ENCODE measurements around the gene LMTK2. TPM values are rescaled to one million over a fixed set of nuclear protein-coding genes. Genes with fewer than 3 reads are reported as not detected.
"Not testable (repeated sequence)": the region's sequence is repeated elsewhere in the genome, so short reads cannot be mapped to it uniquely, and the experiment has no call there.

LMTK2 gene
- total and polyA plus RNA-seq, 4 donors = 15.2 to 29.3 (median 22.2) TPM

DNA sequence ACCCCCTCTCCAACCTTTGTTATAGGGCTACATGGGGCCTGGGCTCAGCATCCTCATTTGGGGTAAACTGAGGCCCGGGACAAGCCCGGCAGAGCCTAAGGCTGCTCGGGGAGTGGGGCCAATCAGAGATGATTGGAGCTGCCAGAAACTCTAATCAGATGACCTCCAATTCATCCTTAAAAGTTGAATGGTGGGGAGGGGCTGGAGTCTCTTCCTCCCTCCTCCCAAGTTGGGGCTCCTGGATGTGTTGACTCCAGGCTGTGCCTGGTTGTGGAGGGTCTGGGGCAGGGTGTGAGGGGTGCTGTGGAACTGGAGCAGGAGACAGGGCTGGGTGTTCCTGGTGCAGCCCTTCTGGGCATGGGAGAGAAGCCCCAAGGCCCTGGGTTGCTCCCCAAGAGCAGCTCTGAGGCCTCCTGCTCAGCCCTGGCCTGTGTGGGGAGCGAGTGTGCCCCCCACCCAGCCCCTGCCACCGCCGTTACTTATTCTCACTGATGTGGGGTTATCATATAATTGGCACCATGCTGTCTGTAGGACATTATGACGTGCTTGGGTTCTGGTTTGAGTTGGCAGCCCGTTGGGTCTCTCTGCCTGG, 106.7 kb downstream of the LMTK2 start:
- Histone ChIP-seq H3K4me1 (ENCODE audit: control insufficient read depth, insufficient read depth, low read length) (peaks cover 23% of the 10 kb centered on the region), H3K36me3 (ENCODE audit: control insufficient read depth, insufficient read depth, low read length) (peaks cover 51% of the 10 kb centered on the region), H3K9me3 (ENCODE audit: control insufficient read depth, insufficient read depth, low read length) (no peaks in the 10 kb centered on the region), H3K27me3 (ENCODE audit: control insufficient read depth, insufficient read depth, low read length) (no peaks in the 10 kb centered on the region), H3K4me3 (ENCODE audit: low read depth, low read length) (no peak overlapping the region), H3K27ac (ENCODE audit: low read depth, low read length) (no peak overlapping the region)
- WGBS (ENCODE audit: insufficient coverage) = 87% methylated on average over 5 of the region's 8 CpGs
- DNase-seq (ENCODE audit: low read depth in 4 of 6, low spot score in 6 of 6) = no peak

DNA sequence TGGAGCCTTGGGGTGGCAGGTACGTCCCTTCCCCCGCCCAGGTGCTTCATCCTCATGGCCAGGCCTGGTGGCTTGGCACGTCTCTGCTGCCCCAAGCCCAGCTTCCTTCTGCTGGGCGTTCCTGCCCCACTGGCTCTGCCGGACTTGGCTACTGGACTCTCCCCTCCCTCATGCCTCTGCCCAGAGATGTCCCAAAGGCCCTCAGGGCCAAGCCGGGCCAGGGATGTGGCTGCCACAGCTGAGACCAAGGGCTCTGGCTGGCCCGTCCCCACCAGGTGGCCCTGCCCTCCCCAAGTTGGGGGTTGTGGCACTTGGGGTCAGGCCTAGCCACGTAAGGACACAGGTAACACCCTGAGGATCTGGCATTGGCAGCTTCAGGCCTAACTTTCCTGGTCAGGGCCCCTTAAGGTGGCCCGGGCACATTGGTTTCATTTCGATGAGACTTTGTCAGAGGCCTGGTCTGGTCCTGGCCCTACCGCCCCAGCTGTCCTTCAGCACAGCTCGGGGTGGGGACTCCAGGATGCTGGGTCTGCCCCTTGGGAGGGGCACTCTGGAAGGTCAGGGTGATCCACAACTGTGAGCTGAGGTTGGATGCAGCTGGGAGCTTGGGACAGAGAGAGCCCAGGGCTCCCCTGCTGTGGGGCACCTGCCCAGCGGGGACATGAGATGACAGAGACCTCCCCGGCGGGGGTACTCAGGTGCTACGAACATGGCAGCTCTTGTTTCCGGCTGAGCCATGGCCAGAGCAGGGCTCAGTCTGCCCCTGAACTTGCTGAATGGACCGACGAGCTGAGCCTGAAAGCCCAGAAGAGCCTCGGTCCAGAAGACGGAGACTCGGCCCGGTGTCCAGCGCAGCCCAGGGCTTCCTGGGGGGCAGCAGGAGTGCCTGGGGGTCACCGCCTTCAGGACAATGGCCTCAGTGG, 107.5 kb downstream of the LMTK2 start:
- H3K36me3 ChIP-seq (ENCODE audit: control insufficient read depth, insufficient read depth, low read length) = peaks cover 51% of the 10 kb centered on the region
- WGBS (ENCODE audit: insufficient coverage) = 94% methylated on average over 25 of the region's 25 CpGs
- H3K27me3 ChIP-seq (ENCODE audit: control insufficient read depth, insufficient read depth, low read length) = no peaks in the 10 kb centered on the region
- no peaks in the 10 kb centered on the region for H3K9me3 ChIP-seq (ENCODE audit: control insufficient read depth, insufficient read depth, low read length)
- DNase-seq (ENCODE audit: low read depth in 4 of 6, low spot score in 6 of 6) = no peak
- H3K27ac ChIP-seq (ENCODE audit: low read depth, low read length) = no peak overlapping the region
- no peak overlapping the region for H3K4me3 ChIP-seq (ENCODE audit: low read depth, low read length)
- H3K4me1 ChIP-seq (ENCODE audit: control insufficient read depth, insufficient read depth, low read length) = peaks cover 23% of the 10 kb centered on the region

DNA sequence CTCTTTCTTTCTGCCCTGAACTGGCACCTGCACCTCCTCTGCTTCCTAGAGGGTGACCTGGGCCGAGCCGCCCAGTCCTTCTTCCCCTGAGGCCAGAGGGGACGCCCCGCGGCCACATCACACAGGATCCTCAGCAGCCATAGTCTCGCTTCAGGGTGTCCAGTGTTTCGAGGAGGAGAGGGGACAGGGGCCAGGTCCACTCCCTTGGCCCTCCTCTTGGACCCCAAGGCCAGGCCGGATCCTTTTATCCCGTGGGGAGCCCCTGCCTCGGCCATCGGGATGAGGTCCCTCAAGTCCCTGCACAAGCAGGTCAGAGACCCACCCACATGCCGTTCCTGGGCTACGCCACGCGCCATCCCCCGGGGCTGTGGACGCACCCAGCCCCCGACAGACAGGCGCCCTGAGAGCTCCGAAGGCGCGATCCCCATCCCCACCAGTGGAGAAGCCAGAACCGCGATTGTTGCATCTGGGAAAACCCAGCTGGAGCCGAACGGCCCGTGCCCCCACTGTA, 108.2 kb downstream of the LMTK2 start:
- Histone ChIP-seq H3K4me1 (ENCODE audit: control insufficient read depth, insufficient read depth, low read length) (peaks cover 23% of the 10 kb centered on the region), H3K27ac (ENCODE audit: low read depth, low read length) (no peak overlapping the region), H3K36me3 (ENCODE audit: control insufficient read depth, insufficient read depth, low read length) (peaks cover 51% of the 10 kb centered on the region), H3K9me3 (ENCODE audit: control insufficient read depth, insufficient read depth, low read length) (no peaks in the 10 kb centered on the region), H3K27me3 (ENCODE audit: control insufficient read depth, insufficient read depth, low read length) (no peaks in the 10 kb centered on the region), H3K4me3 (ENCODE audit: low read depth, low read length) (no peak overlapping the region)
- 82% methylated on average over 26 of the region's 27 CpGs for whole genome bisulfite sequencing (ENCODE audit: insufficient coverage)
- no peak for DNase-seq (ENCODE audit: low read depth in 4 of 6, low spot score in 6 of 6)

DNA sequence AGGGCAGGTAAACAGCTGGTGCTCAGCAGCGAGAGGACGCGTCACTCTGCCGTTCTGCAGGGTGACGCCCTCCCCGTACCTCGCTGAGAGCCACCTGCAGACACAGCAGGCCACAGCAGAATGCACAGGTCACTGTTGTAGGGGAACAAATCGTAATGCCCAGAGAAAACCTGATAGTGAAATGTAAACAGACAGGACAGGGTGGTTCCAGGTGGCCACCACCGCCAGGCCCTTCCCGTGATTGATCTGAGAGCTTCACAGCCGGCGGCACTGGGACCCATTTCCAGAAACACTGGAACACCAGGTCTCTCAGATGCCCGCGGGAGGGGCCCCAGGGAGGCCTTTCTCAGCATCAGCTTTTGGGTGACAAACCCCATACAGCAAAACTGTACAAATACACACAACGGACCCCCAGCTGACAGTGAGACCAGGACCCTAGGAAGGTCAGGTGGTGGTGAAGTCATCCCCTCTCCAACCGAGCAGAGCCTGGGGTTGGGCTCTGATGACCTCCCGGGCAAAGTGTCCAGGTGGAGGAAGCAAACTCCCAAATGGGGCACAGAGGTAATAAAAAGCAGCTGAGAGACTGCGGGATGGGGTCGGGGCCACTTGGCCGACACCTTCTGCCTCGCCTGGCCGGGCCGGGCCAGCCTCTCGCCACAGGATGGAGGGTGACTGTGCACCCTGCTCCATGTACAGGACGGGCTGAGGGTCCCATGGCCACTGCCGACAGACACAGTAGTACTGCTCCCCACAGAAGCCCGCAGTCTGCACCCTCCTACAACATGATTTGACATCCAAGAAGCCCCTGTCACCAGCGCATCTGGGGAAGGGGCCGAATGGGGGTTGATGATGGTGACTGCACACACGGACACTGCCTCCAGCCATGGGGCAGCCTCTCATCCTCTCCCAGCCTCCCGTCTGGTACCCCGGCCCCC, 109.2 kb downstream of the LMTK2 start:
- H3K36me3 ChIP-seq (ENCODE audit: control insufficient read depth, insufficient read depth, low read length) = peaks cover 59% of the 10 kb centered on the region
- H3K4me1 ChIP-seq (ENCODE audit: control insufficient read depth, insufficient read depth, low read length) = peaks cover 18% of the 10 kb centered on the region
- no peak for DNase-seq (ENCODE audit: low read depth in 4 of 6, low spot score in 6 of 6)
- no peaks in the 10 kb centered on the region for H3K27me3 ChIP-seq (ENCODE audit: control insufficient read depth, insufficient read depth, low read length)
- WGBS (ENCODE audit: insufficient coverage) = 89% methylated on average over 29 of the region's 32 CpGs
- H3K9me3 ChIP-seq (ENCODE audit: control insufficient read depth, insufficient read depth, low read length) = no peaks in the 10 kb centered on the region
- no peak overlapping the region for H3K27ac ChIP-seq (ENCODE audit: low read depth, low read length)
- H3K4me3 ChIP-seq (ENCODE audit: low read depth, low read length) = no peak overlapping the region

DNA sequence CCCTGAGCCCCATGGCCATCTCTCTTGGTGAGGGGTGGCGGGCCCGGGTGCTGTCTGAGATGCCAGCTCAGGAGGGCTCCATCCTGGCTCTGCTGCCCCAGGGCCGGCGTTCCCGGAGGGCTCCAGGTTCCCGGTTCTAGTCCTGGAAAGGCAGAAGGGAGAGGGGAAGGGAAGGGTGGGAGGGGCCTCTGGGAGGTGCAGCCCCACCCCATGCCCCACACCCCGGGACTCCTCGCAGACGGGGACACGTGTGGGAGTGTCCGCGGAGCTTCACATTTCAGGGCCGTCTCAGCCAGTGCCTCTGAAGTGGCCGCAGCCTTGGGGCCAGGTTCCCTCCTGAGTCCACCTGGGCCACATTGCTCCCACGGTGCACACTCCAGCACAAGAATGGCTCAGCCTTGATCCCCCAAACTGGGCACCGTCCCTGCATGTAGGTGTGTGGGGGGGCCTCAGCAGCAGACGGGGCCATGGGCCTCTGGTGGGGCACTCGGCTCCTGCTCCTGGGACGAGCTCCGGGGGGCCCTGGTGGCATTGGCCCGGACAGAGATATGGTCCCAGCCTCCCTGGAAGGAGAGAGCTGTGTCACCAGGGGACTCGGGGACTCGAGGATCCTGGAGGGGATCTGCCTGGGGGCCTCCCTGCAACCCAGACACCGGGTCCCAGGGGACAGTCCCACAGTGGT, 110.4 kb downstream of the LMTK2 start:
- 86% methylated on average over 24 of the region's 24 CpGs for WGBS (ENCODE audit: insufficient coverage)
- Histone ChIP-seq H3K9me3 (ENCODE audit: control insufficient read depth, insufficient read depth, low read length) (no peaks in the 10 kb centered on the region), H3K27me3 (ENCODE audit: control insufficient read depth, insufficient read depth, low read length) (no peaks in the 10 kb centered on the region), H3K36me3 (ENCODE audit: control insufficient read depth, insufficient read depth, low read length) (peaks cover 69% of the 10 kb centered on the region), H3K4me1 (ENCODE audit: control insufficient read depth, insufficient read depth, low read length) (peaks cover 10% of the 10 kb centered on the region), H3K27ac (ENCODE audit: low read depth, low read length) (no peak overlapping the region), H3K4me3 (ENCODE audit: low read depth, low read length) (no peak overlapping the region)
- DNase-seq (ENCODE audit: low read depth in 4 of 6, low spot score in 6 of 6) = no peak

- peak in 3 of 6 donors; percentile 18 to 60 (median 31) for DNase-seq (ENCODE audit: low read depth in 4 of 6, low spot score in 6 of 6)
- peaks cover 10% of the 10 kb centered on the region for H3K4me1 ChIP-seq (ENCODE audit: control insufficient read depth, insufficient read depth, low read length)
- H3K27me3 ChIP-seq (ENCODE audit: control insufficient read depth, insufficient read depth, low read length) = no peaks in the 10 kb centered on the region
- 63% methylated on average over 41 of the region's 41 CpGs for WGBS (ENCODE audit: insufficient coverage)
- H3K27ac ChIP-seq (ENCODE audit: low read depth, low read length) = peak overlapping the region; percentile 25
- H3K9me3 ChIP-seq (ENCODE audit: control insufficient read depth, insufficient read depth, low read length) = no peaks in the 10 kb centered on the region
- no peak overlapping the region for H3K4me3 ChIP-seq (ENCODE audit: low read depth, low read length)
- H3K36me3 ChIP-seq (ENCODE audit: control insufficient read depth, insufficient read depth, low read length) = peaks cover 73% of the 10 kb centered on the region
Observed at GRCh38 chr7:98217623-98218582, 111.2 kb downstream of the LMTK2 start.

DNA sequence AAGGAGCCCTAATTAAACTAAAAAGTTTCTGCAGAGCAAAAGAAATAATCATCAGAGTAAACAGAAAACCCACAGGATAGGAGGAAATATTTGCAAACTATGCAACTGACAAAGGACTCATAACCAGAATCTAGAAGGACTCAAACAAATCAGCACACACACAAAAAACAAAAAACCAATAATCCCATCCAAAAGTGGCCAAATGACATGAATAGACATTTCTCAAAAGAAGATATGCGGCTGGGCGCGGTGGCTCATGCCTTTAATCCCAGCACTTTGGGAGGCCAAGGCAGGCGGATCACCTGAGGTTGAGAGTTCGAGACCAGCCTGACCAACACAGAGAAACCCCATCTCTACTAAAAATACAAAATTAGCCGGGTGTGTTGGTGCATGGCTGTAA, 112.7 kb downstream of the LMTK2 start:
- H3K27ac ChIP-seq (ENCODE audit: low read depth, low read length); DNase-seq (ENCODE audit: low read depth in 4 of 6, low spot score in 6 of 6); H3K27me3 ChIP-seq (ENCODE audit: control insufficient read depth, insufficient read depth, low read length); H3K4me3 ChIP-seq (ENCODE audit: low read depth, low read length); H3K9me3 ChIP-seq (ENCODE audit: control insufficient read depth, insufficient read depth, low read length): not testable (repeated sequence)
- no CpG with 5 or more reads among the region's 6 CpGs for WGBS (ENCODE audit: insufficient coverage)
- Histone ChIP-seq H3K4me1 (ENCODE audit: control insufficient read depth, insufficient read depth, low read length) (peaks cover 10% of the 10 kb centered on the region), H3K36me3 (ENCODE audit: control insufficient read depth, insufficient read depth, low read length) (peaks cover 76% of the 10 kb centered on the region)
